Endothelial cell of umbilical vein (primary cell): Measurements from ENCODE around the gene SVOP. TPM values are rescaled to one million over a fixed set of nuclear protein-coding genes. Genes with fewer than 3 reads are reported as not detected.

Experiments
- BruUV-seq: library from RNA; stranded (reverse); fragments of 400-500 nt; replicated peaks from 2 replicates; lab custom pipeline; 2021; lab: Mats Ljungman, UMichigan
- CTCF ChIA-PET: fragments of 300-600, 350-600 bp; sonication (Branson Sonifier 250); formaldehyde crosslinking; loops from one replicate; lab custom pipeline; 2021; ENCODE audit warnings: antibody characterized with exemption, inconsistent platforms; lab: Charles Lee
- POLR2A ChIA-PET: fragments of 300-600, 350-600 bp; sonication (Branson Sonifier 250); formaldehyde crosslinking; loops from one replicate; lab custom pipeline; 2021; ENCODE audit warnings: antibody characterized with exemption, inconsistent platforms; lab: Charles Lee
- DNase-seq: peaks from one replicate; pipeline ENCODE4 v3.0.0-alpha.2; 2011; ENCODE audit warnings: low read depth, low spot score
- FAIRE-seq: peaks from 2 replicates; lab custom pipeline; 2011; peaks lifted over from hg19 to GRCh38; lab: Jason Lieb, UNC
- H2AFZ ChIP-seq: 2 replicates; pipeline ENCODE4 v1.6.0; 2012; ENCODE audit warnings: low read depth, low read length, control low read depth, inconsistent platforms
- H3K27ac ChIP-seq: 2 replicates; pipeline ENCODE4 v1.5.1; 2011; ENCODE audit warnings: low read depth, mild to moderate bottlenecking, control low read depth, low read length, moderate library complexity; ENCODE audit not compliant: insufficient read depth
- H3K27me3 ChIP-seq, 2 experiments: 2 replicates each; pipeline versions ENCODE4 v1.6.0 to v1.6.1; 2011; ENCODE audit warnings: low read length in 2 of 2, mixed read lengths in 1 of 2; ENCODE audit not compliant: control insufficient read depth in 2 of 2, insufficient read depth in 2 of 2
- H3K36me3 ChIP-seq, 2 experiments: 2 replicates in 1 of 2; 3 replicates in 1 of 2; pipeline ENCODE4 v1.5.1; 2011; ENCODE audit warnings: low read length in 2 of 2, mild to moderate bottlenecking in 1 of 2, moderate library complexity in 1 of 2; ENCODE audit not compliant: control insufficient read depth in 2 of 2, insufficient read depth in 2 of 2; ENCODE audit errors: extremely low read depth in 1 of 2
- H3K4me1 ChIP-seq: 3 replicates; pipeline ENCODE4 v1.5.1; 2011; ENCODE audit warnings: mild to moderate bottlenecking, low read length; ENCODE audit not compliant: control insufficient read depth, insufficient read depth; ENCODE audit errors: extremely low read depth
- H3K4me2 ChIP-seq: 2 replicates; pipeline ENCODE4 v1.6.1; 2011; ENCODE audit warnings: low read length, control low read depth, mixed read lengths; ENCODE audit not compliant: insufficient read depth
- H3K4me3 ChIP-seq, 3 experiments: fragments of 200-600 bp in 1 of 3; sonication (generic), shearing (Covaris generic) in 1 of 3; replicated peaks in 1 of 3; 2 replicates each; pipeline ENCODE4 v1.5.1; 2011 to 2016; ENCODE audit warnings: control low read depth in 3 of 3, low read length in 3 of 3, mild to moderate bottlenecking in 2 of 3, inconsistent platforms in 1 of 3, low read depth in 1 of 3, moderate library complexity in 1 of 3; ENCODE audit not compliant: insufficient read depth in 1 of 3
- H3K79me2 ChIP-seq: 2 replicates; pipeline ENCODE4 v1.6.0; 2012; ENCODE audit warnings: low read length, inconsistent platforms; ENCODE audit not compliant: control insufficient read depth, insufficient read depth
- H3K9ac ChIP-seq: replicated peaks from 2 replicates; pipeline ENCODE3; 2011; ENCODE audit warnings: low read length, control low read depth; ENCODE audit not compliant: insufficient read depth; ENCODE audit errors: extremely low read depth
- H3K9me1 ChIP-seq: replicated peaks from 3 replicates; pipeline ENCODE4 v1.6.0; 2011; ENCODE audit warnings: mild to moderate bottlenecking, low read length; ENCODE audit not compliant: control insufficient read depth, insufficient read depth; ENCODE audit errors: extremely low read depth
- H3K9me3 ChIP-seq: replicated peaks from 2 replicates; pipeline ENCODE4 v1.5.1; 2012; ENCODE audit warnings: low read length, inconsistent platforms; ENCODE audit not compliant: control insufficient read depth, insufficient read depth
- H4K20me1 ChIP-seq: replicated peaks from 2 replicates; pipeline ENCODE3; 2011; ENCODE audit warnings: mild to moderate bottlenecking, low read length; ENCODE audit not compliant: control insufficient read depth, insufficient read depth; ENCODE audit errors: extremely low read depth
- CTCF ChIP-seq, 2 donors: IDR thresholded peaks; 1 replicate in 1 of 2; 2 replicates in 1 of 2; pipeline ENCODE4 v1.5.1; 2011; ENCODE audit warnings: low read length in 2 of 2, mild to moderate bottlenecking in 2 of 2, moderate library complexity in 2 of 2, control low read depth in 1 of 2, inconsistent platforms in 1 of 2, low read depth in 1 of 2; ENCODE audit not compliant: insufficient read depth in 1 of 2; ENCODE audit errors: extremely low read depth in 1 of 2
- EZH2 ChIP-seq: IDR thresholded peaks from 2 replicates; pipeline ENCODE4 v1.6.1; 2012; ENCODE audit warnings: borderline replicate concordance, low read depth, mild to moderate bottlenecking, moderate library complexity, low read length, inconsistent platforms; ENCODE audit not compliant: severe bottlenecking
- FOS ChIP-seq: IDR thresholded peaks from 2 replicates; pipeline ENCODE4 v1.6.1; 2011; ENCODE audit warnings: mild to moderate bottlenecking, low read length, moderate library complexity, borderline replicate concordance; ENCODE audit not compliant: insufficient read depth
- GATA2 ChIP-seq: IDR thresholded peaks from 2 replicates; pipeline ENCODE4 v1.7.0; 2011; ENCODE audit warnings: low read depth, mild to moderate bottlenecking, moderate library complexity, mixed read lengths, low read length; ENCODE audit not compliant: insufficient read length, insufficient read depth
- JUN ChIP-seq: IDR thresholded peaks from 2 replicates; pipeline ENCODE4 v1.6.1; 2011; ENCODE audit warnings: borderline replicate concordance, low read depth; ENCODE audit not compliant: insufficient read length, insufficient read depth
- MYC ChIP-seq: IDR thresholded peaks from one replicate; pipeline ENCODE4 v1.6.1; 2011; ENCODE audit warnings: mild to moderate bottlenecking, low read depth, low read length
- POLR2A ChIP-seq: IDR thresholded peaks from 2 replicates; pipeline ENCODE4 v1.6.1; 2012; ENCODE audit warnings: low read depth, mild to moderate bottlenecking, control low read depth, low read length
- POLR2AphosphoS5 ChIP-seq: IDR thresholded peaks from 2 replicates; pipeline ENCODE4 v1.6.1; 2012; ENCODE audit warnings: low read depth, mild to moderate bottlenecking, control low read depth, low read length, moderate library complexity; ENCODE audit not compliant: insufficient read depth
- dilution Hi-C: fragments of 300-500 bp; cut with MboI; formaldehyde crosslinking; loops from one replicate; pipeline ENCODE4 v1.15.0; 2019; ENCODE audit warnings: low sequenced_read_pairs; ENCODE audit not compliant: extremely low pct_ligation_motif_present
- intact Hi-C: fragments of 100-400 bp; cut with micrococcal nuclease; formaldehyde crosslinking; loops from one replicate; pipeline ENCODE4 v1.10.0; 2022
- polyA plus RNA-seq, 4 experiments: library from polyadenylated mRNA; depleted of rRNA in 3 of 4; stranded (reverse) in 3 of 4; unstranded in 1 of 4; fragments of >200 nt; gene quantifications; 2 replicates each; pipeline versions ENCODE4 v1.2.1 to v1.2.3, GENCODE V29; 2011 to 2012; ENCODE audit warnings: missing spikeins in 1 of 4
- total RNA-seq: library from RNA; stranded (reverse); gene quantifications from 2 replicates; pipeline ENCODE4 v1.2.3, GENCODE V29; 2021
- TF ChIP-seq, protein P1 (sequence below): IDR thresholded peaks from 2 replicates; pipeline ENCODE4 v1.6.1; 2011; ENCODE audit not compliant: insufficient read depth, insufficient read length

The SVOP gene
- total and polyA plus RNA-seq, 2 donors (not counting 3 experiments of a cell fraction or from before 2014, with no cell fraction given) = not detected

DNA sequence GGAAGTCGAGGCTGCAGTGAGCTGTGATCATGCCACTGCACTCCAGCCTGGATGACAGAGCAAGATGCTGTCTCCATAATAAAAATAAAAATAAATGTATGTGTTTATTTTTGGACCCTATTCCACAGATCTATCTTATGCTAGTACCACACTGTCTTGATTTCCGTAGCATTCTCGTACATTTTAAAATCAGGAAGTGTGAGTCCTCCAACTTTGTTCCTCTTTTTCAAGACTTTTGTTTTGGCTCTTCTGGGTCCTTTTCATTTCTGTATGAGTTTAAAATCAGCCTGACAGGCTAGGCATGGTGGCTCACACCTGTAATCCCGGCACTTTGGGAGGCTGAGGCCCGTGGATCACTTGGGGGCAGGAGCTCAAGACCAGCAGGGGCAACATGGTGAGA lies 115.1 kb downstream of the SVOP start:
- H3K79me2 ChIP-seq = no peaks in the 10 kb centered on the region
- H3K9me1 ChIP-seq = no peaks in the 10 kb centered on the region
- H3K27me3 ChIP-seq = no peaks in the 10 kb centered on the region
- intact Hi-C loops (no loop called here), dilution Hi-C loops (no loop called here)
- no peak overlapping the region for H3K27ac ChIP-seq
- no peaks in the 10 kb centered on the region for H3K4me1 ChIP-seq
- H3K4me2 ChIP-seq = no peak overlapping the region
- H3K9me3 ChIP-seq = no peaks in the 10 kb centered on the region
- H3K36me3 ChIP-seq = no peaks in the 10 kb centered on the region
- H3K4me3 ChIP-seq = no peak overlapping the region
- ChIA-PET CTCF (interaction anchor here (1.2 kb wide), 1 partner anchor 16 kb away, joined by 3 read pairs; no protein-coding TSS in a partner anchor), POLR2A (no interaction called here)
- TF ChIP-seq, protein P1, sequence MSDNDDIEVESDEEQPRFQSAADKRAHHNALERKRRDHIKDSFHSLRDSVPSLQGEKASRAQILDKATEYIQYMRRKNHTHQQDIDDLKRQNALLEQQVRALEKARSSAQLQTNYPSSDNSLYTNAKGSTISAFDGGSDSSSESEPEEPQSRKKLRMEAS = no peak
- TF ChIP-seq FOS (no peak), GATA2 (no peak), MYC (no peak)
- H2AFZ ChIP-seq = no peak overlapping the region
- DNase-seq (no peak), FAIRE-seq (no peak)
- H3K9ac ChIP-seq = no peak overlapping the region
- BruUV-seq = no TSS peak
- no peaks in the 10 kb centered on the region for H4K20me1 ChIP-seq

GRCh38 chr12:108899145-108899544 lies 121.7 kb downstream of the SVOP start:
- H3K27ac ChIP-seq = no peak overlapping the region
- H3K79me2 ChIP-seq = no peaks in the 10 kb centered on the region
- no peaks in the 10 kb centered on the region for H3K36me3 ChIP-seq
- TF ChIP-seq GATA2 = no peak
- TF ChIP-seq POLR2AphosphoS5 = no peak
- TF ChIP-seq POLR2A = no peak
- no peak for TF ChIP-seq FOS
- TF ChIP-seq EZH2 = no peak
- TF ChIP-seq, protein P1 = no peak
- TF ChIP-seq JUN = no peak
- TF ChIP-seq MYC = no peak
- no peak for TF ChIP-seq CTCF (IDR thresholded peaks at IDR 0.05; ENCODE audit: extremely low read depth in 1 of 2, insufficient read depth in 1 of 2, low read depth in 1 of 2, low read length in 2 of 2)
- H4K20me1 ChIP-seq = no peaks in the 10 kb centered on the region
- no TSS peak for BruUV-seq
- H3K4me3 ChIP-seq = no peak overlapping the region
- no peak for DNase-seq
- H3K4me2 ChIP-seq = no peak overlapping the region
- ChIA-PET POLR2A (no interaction called here), CTCF (no interaction called here)
- no peak overlapping the region for H2AFZ ChIP-seq
- FAIRE-seq = no peak
- H3K4me1 ChIP-seq = no peaks in the 10 kb centered on the region
- dilution Hi-C loops (no loop called here), intact Hi-C loops (no loop called here)
- no peak overlapping the region for H3K9ac ChIP-seq
- H3K9me3 ChIP-seq = no peaks in the 10 kb centered on the region
- H3K27me3 ChIP-seq = no peaks in the 10 kb centered on the region
- no peaks in the 10 kb centered on the region for H3K9me1 ChIP-seq
